Skeletal muscle cell (primary cell): ENCODE data around the gene RPL12.

Source experiments
- DNase-seq: peaks from one replicate; pipeline ENCODE4 v3.0.0-alpha.2; 2010; ENCODE audit warnings: low read depth
- H3K4me3 ChIP-seq: 2 replicates; pipeline ENCODE4 v1.5.1; 2011; ENCODE audit warnings: low read depth, mild to moderate bottlenecking, control low read depth, low read length, moderate library complexity

The RPL12 gene

DNA sequence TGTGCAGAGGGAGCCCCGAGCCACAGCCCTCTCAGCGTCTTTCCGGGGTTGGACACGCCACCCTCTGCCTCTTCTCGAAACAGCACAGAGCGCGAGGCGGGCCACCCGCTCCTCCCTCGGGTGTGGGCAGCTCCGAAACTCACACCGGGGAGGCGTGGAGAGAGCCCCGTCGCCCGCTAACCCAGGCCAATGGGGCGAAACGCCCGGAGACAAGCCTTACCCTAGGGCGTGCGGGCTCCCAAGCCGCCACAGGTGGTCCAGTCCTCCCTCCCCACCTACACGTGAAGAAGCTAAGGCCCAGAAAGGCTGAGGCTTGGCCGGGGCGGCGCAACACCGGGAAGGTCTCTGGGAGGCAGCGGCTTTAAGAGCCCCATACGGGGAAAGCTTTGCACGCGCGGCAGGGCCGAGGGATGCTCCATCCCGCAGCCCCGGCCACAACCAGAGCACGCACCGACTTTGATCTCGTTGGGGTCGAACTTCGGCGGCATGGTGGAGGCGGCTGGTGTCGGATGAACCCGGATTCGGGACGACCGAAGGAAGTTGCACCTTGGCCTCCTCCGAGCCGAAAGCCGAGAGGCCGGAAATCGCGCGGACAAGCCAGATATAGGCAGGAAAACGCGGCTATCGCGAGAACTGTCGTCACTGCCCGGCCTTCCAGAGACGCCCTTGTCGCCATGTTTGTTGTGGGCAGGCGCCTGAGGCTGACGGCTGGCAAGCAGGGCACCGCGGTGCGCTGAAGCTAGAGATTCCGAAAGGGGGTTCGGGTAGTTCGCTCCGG lies at the start of gene RPL12, which contains the start of gene LRSAM1:
Gene RPL12, minus strand, starts transcription at position 577 of the 778 bp plus-strand sequence. Its CDS starts 89 bp downstream, at position 488.
Gene LRSAM1, plus strand, starts transcription at position 681 of the 778 bp plus-strand sequence. CDS start 3,018 bp downstream, outside the sequence.
- DNase-seq = peak; percentile 79

GRCh38 chr9:127500862-127501261 lies 49.7 kb upstream of the RPL12 start:
- no peak for DNase-seq
- no peak overlapping the region for H3K4me3 ChIP-seq

More for the DNA sequence above, at the start of gene RPL12, which contains the start of gene LRSAM1:
- H3K4me3 ChIP-seq = peak within 1 kb of the TSS; percentile 92

- no peak for DNase-seq
- no peak overlapping the region for H3K4me3 ChIP-seq
Observed at GRCh38 chr9:127500399-127500798, 49.2 kb upstream of the RPL12 start.

- DNase-seq = no peak
Observed at GRCh38 chr9:127498298-127498697, 47.1 kb upstream of the RPL12 start.

DNA sequence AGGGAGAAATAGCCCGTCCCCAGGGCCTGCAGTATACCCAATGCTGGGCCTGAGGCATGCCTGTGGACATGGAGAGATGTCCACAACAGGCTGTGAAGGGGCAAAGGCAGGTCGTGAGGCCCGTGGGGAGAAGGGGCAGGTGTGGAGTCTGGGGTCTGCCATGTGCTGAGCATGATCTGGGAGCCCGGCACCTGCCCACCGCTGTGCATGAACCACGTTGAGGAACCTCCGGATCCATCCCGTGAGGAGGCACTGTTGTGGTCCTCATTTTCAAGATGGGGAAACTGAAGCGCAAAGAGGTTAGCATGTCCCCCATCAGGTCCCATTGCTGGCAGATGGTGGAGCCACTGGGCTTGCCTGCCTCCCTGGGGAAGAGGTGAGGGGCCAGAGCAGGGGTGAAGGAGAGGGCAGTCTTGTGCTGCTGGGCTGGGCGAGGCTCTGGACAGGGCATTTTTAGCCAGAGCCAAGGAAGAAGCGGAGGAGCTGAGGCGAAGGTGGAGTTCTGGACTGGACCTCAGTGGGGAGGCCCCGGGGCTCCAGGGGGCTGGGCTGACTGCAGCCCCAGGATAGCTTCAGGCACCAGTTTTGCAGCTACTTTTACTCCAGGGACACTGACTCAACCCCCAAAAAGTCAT lies 46.6 kb upstream of the RPL12 start:
- no peak overlapping the region for H3K4me3 ChIP-seq
- DNase-seq = no peak

More at GRCh38 chr9:127498298-127498697, 47.1 kb upstream of the RPL12 start:
- H3K4me3 ChIP-seq = no peak overlapping the region

GRCh38 chr9:127496974-127497373 lies 45.8 kb upstream of the RPL12 start:
- DNase-seq = no peak
- no peak overlapping the region for H3K4me3 ChIP-seq

- no peak overlapping the region for H3K4me3 ChIP-seq
- DNase-seq = no peak
Observed at GRCh38 chr9:127495884-127496555, 44.8 kb upstream of the RPL12 start.

- H3K4me3 ChIP-seq = no peak overlapping the region
- no peak for DNase-seq
Observed at GRCh38 chr9:127494304-127494702, 43.1 kb upstream of the RPL12 start.

- no peak for DNase-seq
- H3K4me3 ChIP-seq = no peak overlapping the region
Observed at GRCh38 chr9:127493592-127494303, 42.5 kb upstream of the RPL12 start.

DNA sequence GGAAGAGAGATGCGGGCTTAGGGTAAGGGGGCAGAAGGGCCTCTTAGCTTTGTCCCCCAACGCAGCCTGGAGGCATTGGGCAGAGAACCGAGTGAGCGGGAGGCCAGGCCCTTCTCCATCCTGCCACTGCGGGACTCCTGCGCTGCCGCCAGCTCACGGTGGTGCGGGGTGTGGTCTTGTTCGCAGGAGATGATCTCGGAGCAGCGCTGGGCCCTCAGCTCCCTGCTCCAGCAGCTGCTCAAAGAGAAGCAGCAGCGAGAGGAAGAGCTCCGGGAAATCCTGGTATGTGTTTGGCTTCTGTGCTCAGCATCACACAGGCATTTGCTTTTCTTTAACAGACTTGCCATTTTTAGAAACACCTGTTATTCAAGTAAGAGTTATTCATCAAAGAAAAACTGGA lies 41.4 kb upstream of the RPL12 start:
- no peak for DNase-seq
- H3K4me3 ChIP-seq = no peak overlapping the region

GRCh38 chr9:127491516-127491915 lies 40.3 kb upstream of the RPL12 start:
- H3K4me3 ChIP-seq = no peak overlapping the region
- DNase-seq = no peak

DNA sequence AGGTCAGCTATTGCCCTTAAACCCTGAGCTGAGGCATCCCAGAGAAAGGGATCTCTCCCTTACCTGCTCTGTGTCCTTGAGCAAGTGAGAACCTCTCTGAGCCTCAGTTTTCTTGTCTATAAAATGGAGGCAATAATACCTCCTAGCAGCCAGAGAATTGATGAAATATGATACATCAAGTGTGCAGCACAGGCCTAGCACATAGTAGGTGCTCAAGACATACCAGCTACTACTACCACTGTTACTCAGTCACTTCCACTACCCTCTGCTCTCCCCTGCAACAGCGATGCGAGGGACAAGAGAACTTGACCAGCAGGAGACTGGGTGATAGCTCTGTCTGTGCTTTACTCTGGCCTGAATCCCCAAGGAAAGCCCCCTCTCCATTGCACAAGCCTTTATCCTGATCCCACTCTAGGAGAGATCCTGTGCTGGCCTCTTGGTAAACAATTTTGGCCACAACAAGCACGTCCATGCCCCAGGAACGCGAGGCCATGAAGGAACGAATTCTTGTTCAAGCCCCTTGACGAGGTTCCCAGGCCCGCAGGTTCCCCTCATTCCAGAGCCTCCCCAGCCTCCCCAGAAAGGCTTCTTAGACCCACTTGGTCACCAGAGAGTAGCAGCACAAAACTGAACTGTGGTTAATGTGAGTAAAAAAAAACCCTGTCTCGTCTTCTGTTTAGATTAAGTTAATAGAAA lies 39.5 kb upstream of the RPL12 start:
- no peak for DNase-seq
- no peak overlapping the region for H3K4me3 ChIP-seq

GRCh38 chr9:127489471-127490115 lies 38.4 kb upstream of the RPL12 start:
- no peak for DNase-seq
- no peak overlapping the region for H3K4me3 ChIP-seq

- H3K4me3 ChIP-seq = no peak overlapping the region
- DNase-seq = no peak
Observed at GRCh38 chr9:127488946-127489345, 37.7 kb upstream of the RPL12 start.

DNA sequence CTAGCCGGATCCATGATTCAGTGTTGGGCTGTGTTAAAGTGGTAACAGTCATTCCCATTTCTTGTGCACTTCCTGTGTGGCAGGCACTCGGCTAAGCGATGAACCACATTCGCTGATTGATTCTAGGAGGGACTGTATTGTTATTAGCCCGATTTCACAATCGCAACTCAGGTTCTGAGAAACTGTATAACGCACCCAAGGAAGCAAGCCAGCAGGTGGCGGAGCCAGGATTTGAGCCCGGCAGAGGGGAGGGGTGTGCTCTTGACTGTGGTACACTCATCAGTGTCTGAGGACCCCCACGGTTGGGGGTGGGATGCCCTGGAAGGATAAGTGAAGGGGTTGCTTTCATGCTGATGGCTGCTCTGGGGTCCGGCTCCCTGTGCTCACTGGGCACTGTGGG lies 34.8 kb upstream of the RPL12 start:
- DNase-seq = no peak
- no peak overlapping the region for H3K4me3 ChIP-seq

GRCh38 chr9:127482662-127483061 lies 31.5 kb upstream of the RPL12 start:
- no peak overlapping the region for H3K4me3 ChIP-seq
- no peak for DNase-seq

- DNase-seq = no peak
- H3K4me3 ChIP-seq = no peak overlapping the region
Observed at GRCh38 chr9:127479507-127480081, 28.4 kb upstream of the RPL12 start.

DNA sequence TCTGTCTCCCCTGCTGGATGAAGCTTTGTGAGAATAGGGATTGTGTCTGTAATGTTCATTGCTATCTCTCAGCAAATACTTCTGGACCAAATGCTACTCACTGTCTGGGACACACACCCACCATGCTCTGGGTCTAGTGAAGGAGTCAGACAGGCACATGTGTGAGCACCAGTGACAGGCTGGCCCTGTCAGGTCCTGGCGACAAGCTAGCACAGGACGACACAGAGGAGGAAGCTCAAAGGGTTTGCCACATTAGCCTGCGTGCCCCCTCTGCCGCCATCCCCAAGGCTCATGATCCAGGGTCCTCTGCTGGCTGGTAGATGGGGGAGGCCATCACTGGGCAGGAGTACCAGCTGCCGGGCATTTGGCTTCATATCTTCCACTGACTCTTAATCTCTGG lies 23.4 kb upstream of the RPL12 start:
- no peak overlapping the region for H3K4me3 ChIP-seq
- DNase-seq = no peak
